Measurements from ENCODE around the gene RGS5.

RGS5 gene

DNA sequence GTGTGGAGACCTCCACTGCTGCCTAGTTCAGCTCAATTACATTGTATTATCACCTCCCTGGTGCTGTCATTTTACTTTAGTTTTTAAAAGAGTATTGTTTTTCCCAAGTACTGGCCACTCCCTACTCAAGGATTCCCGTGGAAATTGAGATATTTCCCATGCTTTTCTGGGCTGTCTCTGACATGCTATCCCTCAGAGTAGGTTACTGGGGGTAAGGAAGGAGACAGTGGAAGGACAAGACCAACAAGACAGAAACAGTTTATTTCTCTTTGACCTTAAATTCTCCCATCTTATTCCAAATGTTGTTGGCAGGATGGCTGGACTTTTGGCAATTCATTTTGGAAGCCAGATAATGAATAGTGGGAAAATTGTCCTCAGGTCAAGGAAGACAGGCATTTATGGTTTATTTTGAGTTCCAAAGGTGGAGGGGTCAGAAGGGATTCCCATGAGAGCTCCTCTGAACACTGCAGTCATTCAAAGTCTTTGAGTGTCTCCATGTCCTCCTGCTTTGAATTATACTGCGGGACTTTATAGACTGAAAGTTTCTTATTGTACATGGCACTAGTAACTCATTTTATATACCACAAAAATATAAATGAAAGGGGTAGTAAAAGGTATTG is 20.3 kb downstream of the RGS5 start:
- DNase-seq (ENCODE audit: low read depth in 2 of 2) = no peak

DNA sequence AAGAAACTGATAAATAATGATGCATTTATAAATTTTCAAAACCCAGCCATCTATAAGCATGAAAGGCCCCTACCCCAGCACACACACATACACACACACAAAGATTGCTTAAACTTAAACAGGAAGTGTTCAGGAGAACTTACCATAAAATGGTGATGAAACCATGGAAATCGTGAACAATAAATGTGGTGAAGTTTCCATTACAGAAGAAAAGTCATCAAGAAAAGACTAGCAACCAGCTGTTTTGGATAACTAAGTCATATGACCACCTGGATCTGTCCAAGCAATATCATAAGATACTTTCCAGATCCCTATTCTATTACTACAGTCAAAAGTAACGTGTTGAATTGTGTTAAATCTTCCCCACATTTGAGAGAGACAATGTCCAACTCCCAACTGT is 24.1 kb downstream of the RGS5 start:
- DNase-seq (ENCODE audit: low read depth in 2 of 2) = no peak

DNA sequence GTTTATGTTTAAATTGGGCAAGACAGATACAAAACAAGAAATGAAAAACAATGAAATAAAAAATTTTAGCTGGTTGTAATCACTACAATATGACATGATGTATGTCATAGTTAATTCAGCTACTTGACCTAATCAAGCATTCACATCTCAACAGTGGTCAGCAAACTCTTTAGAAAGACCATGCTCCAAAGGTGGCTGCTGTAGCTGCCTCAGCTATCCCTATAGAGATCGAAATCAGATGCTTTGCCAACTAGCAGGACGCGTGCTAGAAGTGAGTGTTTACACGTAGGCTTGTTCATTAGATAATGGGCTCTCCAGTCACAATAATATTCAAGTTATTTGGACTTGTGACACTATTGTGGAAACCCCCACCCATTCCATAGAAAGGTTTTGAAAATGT is 25.9 kb downstream of the RGS5 start:
- DNase-seq (ENCODE audit: low read depth in 2 of 2) = no peak

- DNase-seq (ENCODE audit: low read depth in 2 of 2) = no peak
Measured at GRCh38 chr1:163174524-163175437, 27.9 kb downstream of the RGS5 start.

- no peak for DNase-seq (ENCODE audit: low read depth in 2 of 2)
Measured at GRCh38 chr1:163173121-163173520, 29.6 kb downstream of the RGS5 start.

DNA sequence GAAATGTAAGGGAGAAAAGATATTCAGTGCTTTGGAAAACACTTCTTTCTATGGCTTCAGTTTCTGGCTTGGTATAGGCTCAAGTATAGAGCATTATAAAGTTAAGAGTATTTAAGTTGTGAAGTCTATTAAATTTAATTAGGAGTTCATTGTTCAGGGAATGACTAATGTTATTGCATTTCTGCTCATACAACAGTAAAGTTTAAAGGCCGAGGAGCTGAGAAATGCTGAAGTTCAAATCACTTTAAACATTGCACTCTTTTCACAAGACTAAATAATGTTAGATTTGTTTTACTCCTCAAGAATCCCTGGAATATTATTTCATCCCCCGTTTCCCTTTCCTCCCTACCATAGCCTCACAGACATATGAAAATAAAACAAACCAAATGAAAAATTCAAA is 30.1 kb downstream of the RGS5 start:
- no peak for DNase-seq (ENCODE audit: low read depth in 2 of 2)

DNA sequence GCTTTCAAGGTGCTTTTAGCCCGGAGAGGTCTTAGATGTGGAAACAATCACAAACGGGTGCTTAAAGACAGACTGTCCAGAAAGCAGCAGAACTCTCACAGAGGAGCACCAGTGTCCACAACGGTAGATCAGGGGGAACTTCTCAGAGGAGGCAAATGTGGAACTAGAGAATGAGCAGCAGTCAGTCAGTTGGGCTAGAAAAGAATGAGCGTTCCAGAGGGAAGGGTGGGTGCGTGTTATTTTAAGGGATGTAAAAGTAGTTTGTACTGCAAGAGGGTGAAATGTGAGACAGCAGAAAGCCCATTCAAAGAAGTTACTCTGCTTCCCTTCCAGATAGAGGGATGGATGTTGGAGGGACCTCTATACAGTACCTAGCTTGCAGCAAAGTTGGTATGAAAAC is 30.9 kb downstream of the RGS5 start:
- DNase-seq (ENCODE audit: low read depth in 2 of 2) = no peak

- DNase-seq (ENCODE audit: low read depth in 2 of 2) = no peak
Measured at GRCh38 chr1:163170975-163171676, 31.6 kb downstream of the RGS5 start.

DNA sequence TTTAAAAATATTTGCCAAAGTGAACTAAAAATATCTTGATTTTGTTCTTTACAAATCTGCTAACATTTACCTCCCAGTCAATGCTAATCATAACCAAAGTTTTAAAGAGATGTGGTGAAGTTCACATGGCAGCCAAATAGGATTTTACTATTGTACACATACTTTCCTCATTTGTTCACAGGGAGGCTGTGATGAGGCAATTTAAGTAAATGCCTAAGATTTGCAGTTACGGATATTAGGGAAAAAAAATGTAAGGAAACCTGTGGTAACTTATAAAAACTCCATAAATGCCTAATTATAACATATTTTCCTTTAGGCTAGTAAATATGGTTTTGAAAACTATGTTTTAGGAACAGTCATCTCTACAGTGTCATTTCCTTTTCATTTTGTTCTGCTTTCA is 32.4 kb downstream of the RGS5 start:
- no peak for DNase-seq (ENCODE audit: low read depth in 2 of 2)

DNA sequence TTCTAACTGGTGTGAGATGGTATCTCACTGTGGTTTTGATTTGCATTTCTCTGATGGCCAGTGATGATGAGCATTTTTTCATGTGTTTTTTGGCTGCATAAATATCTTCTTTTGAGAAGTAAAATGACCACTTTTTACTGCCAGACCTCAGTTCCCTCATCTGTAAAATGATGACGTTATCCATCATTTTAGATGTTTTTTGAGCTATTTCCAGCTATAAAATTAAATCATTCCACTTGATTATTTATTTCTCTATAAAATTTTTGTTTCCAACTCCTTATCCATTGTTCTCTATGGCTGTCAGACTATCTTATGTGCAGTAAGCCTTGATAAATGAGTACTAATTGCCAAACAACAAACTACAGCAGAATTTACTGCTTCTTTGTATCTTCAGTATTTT is 33.2 kb downstream of the RGS5 start:
- no peak for DNase-seq (ENCODE audit: low read depth in 2 of 2)

- no peak for DNase-seq (ENCODE audit: low read depth in 2 of 2)
Measured at GRCh38 chr1:163168053-163168452, 34.7 kb downstream of the RGS5 start.

GRCh38 chr1:163166886-163167555 is 35.7 kb downstream of the RGS5 start:
- DNase-seq (ENCODE audit: low read depth in 2 of 2) = no peak

GRCh38 chr1:163165119-163165518 is 37.6 kb downstream of the RGS5 start:
- DNase-seq (ENCODE audit: low read depth in 2 of 2) = no peak

GRCh38 chr1:163163881-163164582 is 38.7 kb downstream of the RGS5 start:
- no peak for DNase-seq (ENCODE audit: low read depth in 2 of 2)

- DNase-seq (ENCODE audit: low read depth in 2 of 2) = no peak
Measured at GRCh38 chr1:163163163-163163562, 39.6 kb downstream of the RGS5 start.

DNA sequence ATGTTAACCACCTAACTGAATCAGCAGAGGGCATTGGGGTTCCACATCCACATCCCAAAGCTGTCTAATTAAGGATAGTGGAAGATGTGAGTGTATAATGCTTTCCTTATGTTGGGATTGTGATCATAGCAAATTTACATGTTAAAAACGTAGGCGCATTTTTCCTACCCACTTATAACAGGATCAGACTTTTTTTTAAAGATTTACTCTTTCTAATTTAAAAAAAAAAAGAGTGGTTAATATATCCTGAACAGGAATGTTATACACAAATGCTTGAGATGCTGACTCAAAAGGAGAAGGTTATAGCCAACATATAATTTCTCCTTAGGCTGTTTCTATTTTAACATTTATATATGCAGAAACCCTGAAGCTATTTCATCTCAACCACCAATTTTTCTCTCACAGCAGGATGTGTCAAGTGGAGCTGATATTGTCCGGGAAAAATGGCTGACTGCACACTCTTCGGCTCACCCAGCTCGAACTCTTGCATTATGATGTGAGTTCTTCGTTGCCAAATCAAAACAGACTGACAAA is 40.3 kb downstream of the RGS5 start:
- DNase-seq (ENCODE audit: low read depth in 2 of 2) = no peak

GRCh38 chr1:163161841-163162240 is 40.9 kb downstream of the RGS5 start:
- no peak for DNase-seq (ENCODE audit: low read depth in 2 of 2)

DNA sequence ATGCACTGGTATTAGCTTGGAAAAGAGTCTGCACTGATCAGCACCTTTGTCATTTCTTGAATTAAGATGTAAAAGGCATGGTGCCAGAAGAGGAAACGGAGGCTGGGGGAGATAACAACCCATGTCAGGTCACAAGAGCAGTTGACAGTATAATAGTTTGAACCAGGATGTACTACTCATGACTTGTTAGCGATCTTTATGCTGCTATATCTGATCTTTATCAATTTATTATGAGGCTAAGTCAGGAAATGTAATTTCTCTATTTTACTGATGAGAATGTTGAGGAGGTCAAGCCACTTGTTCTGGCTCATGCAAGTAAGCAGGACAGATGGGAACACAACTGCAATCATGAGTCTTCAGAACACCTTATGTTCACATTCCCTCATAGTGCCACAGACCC is 41.4 kb downstream of the RGS5 start:
- DNase-seq (ENCODE audit: low read depth in 2 of 2) = no peak

GRCh38 chr1:163155606-163156005 is 47.1 kb downstream of the RGS5 start:
- no peak for DNase-seq (ENCODE audit: low read depth in 2 of 2)

GRCh38 chr1:163148911-163149310 is 53.8 kb downstream of the RGS5 start:
- no peak for DNase-seq (ENCODE audit: low read depth in 2 of 2)

- no peak for DNase-seq (ENCODE audit: low read depth in 2 of 2)
Measured at GRCh38 chr1:163147019-163147418, 55.7 kb downstream of the RGS5 start.

Data from stimulated activated CD8-positive, alpha-beta memory T cell treated with anti-CD3 and anti-CD28 coated beads, Interleukin-7, amount 100 ng/mL, for 4 hours (primary cell).